GM12878 (cell line): ENCODE measurements around the gene NMNAT3. TPM values are rescaled to one million over a fixed set of nuclear protein-coding genes. Genes with fewer than 3 reads are reported as not detected.
A peak's percentile ranks its signal among the peaks of the same experiment; 100 is the strongest.

Experiments
- ATAC-seq: fragments of 200-7000 bp; cut with Tn5 transposase; 3 replicates; pipeline ENCODE4 v1.9.1; 2020; ENCODE audit warnings: mild to moderate bottlenecking, moderate library complexity
- BruUV-seq: library from RNA; stranded (reverse); fragments of 400-500 nt; replicated peaks from 2 replicates; lab custom pipeline; 2021; lab: Mats Ljungman, UMichigan
- CTCF ChIA-PET: fragments of 300-600 bp; sonication (Branson Sonifier 250); formaldehyde crosslinking; extraction: SDS; loops from one replicate; lab custom pipeline; 2021; ENCODE audit warnings: inconsistent platforms; lab: Yijun Ruan, JAX
- POLR2A ChIA-PET: fragments of 350-600 bp; formaldehyde crosslinking; extraction: SDS; loops from one replicate; lab custom pipeline; 2021; ENCODE audit warnings: inconsistent platforms; lab: Charles Lee
- RAD21 ChIA-PET: fragments of 300-600 bp; sonication (Branson Sonifier 250); formaldehyde crosslinking; loops from one replicate; lab custom pipeline; 2023; ENCODE audit warnings: antibody characterized with exemption; ENCODE audit not compliant: unreplicated experiment; lab: Charles Lee
- SMC1A ChIA-PET: fragments of 300-600 bp; sonication (Branson Sonifier 250); formaldehyde crosslinking; loops from one replicate; lab custom pipeline; 2023; ENCODE audit not compliant: unreplicated experiment, uncharacterized antibody; lab: Charles Lee
- DNase-seq: peaks from one replicate; pipeline ENCODE4 v3.0.0-alpha.2; 2011; ENCODE audit warnings: low read depth, low spot score
- FAIRE-seq: peaks from 3 replicates; lab custom pipeline; 2011; peaks lifted over from hg19 to GRCh38; lab: Jason Lieb, UNC
- H2AFZ ChIP-seq: 2 replicates; pipeline ENCODE4 v1.6.0; 2011; ENCODE audit warnings: low read depth, low read length, control low read depth; ENCODE audit not compliant: control insufficient read depth
- H3K27ac ChIP-seq: 2 replicates; pipeline ENCODE4 v1.5.1; 2011; ENCODE audit warnings: control low read depth; ENCODE audit not compliant: control insufficient read depth, insufficient read depth
- H3K27me3 ChIP-seq, 2 experiments: replicated peaks in 1 of 2; 2 replicates each; pipeline versions ENCODE4 v1.6.0 to v1.6.1; 2011; ENCODE audit warnings: low read length in 1 of 2; ENCODE audit not compliant: control insufficient read depth in 2 of 2, insufficient read depth in 2 of 2
- H3K36me3 ChIP-seq, 2 experiments: 2 replicates each; pipeline ENCODE4 v1.5.1; 2011; ENCODE audit warnings: low read length in 1 of 2; ENCODE audit not compliant: control insufficient read depth in 2 of 2, insufficient read depth in 2 of 2
- H3K4me1 ChIP-seq: 2 replicates; pipeline ENCODE4 v1.6.1; 2011; ENCODE audit warnings: mild to moderate bottlenecking, low read length, moderate library complexity, mixed read lengths; ENCODE audit not compliant: control insufficient read depth, insufficient read depth
- H3K4me2 ChIP-seq: 2 replicates; pipeline ENCODE4 v1.6.0; 2011; ENCODE audit warnings: control low read depth; ENCODE audit not compliant: control insufficient read depth, insufficient read depth
- H3K4me3 ChIP-seq: fragments of 200-600 bp; sonication (generic); 2 replicates; pipeline ENCODE4 v1.5.1; 2016
- H3K79me2 ChIP-seq: 2 replicates; pipeline ENCODE4 v1.6.0; 2011; ENCODE audit warnings: low read length; ENCODE audit not compliant: control insufficient read depth, insufficient read depth
- H3K9ac ChIP-seq: 2 replicates; pipeline ENCODE4 v1.8.0; 2011; ENCODE audit warnings: low read length, control low read depth, mixed read lengths; ENCODE audit not compliant: control insufficient read depth, insufficient read depth
- H3K9me3 ChIP-seq: replicated peaks from 3 replicates; pipeline ENCODE4 v1.5.1; 2011; ENCODE audit warnings: mild to moderate bottlenecking, low read length; ENCODE audit not compliant: control insufficient read depth, insufficient read depth
- H4K20me1 ChIP-seq: 2 replicates; pipeline ENCODE4 v1.6.0; 2011; ENCODE audit not compliant: control insufficient read depth, insufficient read depth
- ASH2L ChIP-seq: fragments of 300-600, 200-600 bp; sonication (generic); IDR thresholded peaks from 2 replicates; pipeline ENCODE4 v1.6.1; 2017; ENCODE audit warnings: low read depth, mild to moderate bottlenecking, borderline replicate concordance
- IKZF2 ChIP-seq, 2 experiments: fragments of 450-650 bp; IDR thresholded peaks; 2 replicates each; pipeline ENCODE4 v1.6.1; 2017; ENCODE audit warnings: mild to moderate bottlenecking in 2 of 2, moderate library complexity in 2 of 2
- KDM1A ChIP-seq: fragments of 200-600 bp; sonication (generic); IDR thresholded peaks from 2 replicates; pipeline ENCODE4 v1.6.1; 2016; ENCODE audit warnings: borderline replicate concordance
- NFYB ChIP-seq: IDR thresholded peaks from 2 replicates; pipeline ENCODE4 v1.6.1; 2011; ENCODE audit warnings: low read depth, mild to moderate bottlenecking, low read length, improper control_type of control experiment, moderate library complexity; ENCODE audit not compliant: insufficient read depth
- RAD51 ChIP-seq: fragments of 450-650 bp; IDR thresholded peaks from 2 replicates; pipeline ENCODE4 v1.6.1; 2016; ENCODE audit warnings: moderate library complexity, mild to moderate bottlenecking, inconsistent platforms
- SREBF1 ChIP-seq: IDR thresholded peaks from 2 replicates; pipeline ENCODE4 v1.6.1; 2012; ENCODE audit warnings: mild to moderate bottlenecking, low read length
- SUPT20H ChIP-seq: IDR thresholded peaks from 2 replicates; pipeline ENCODE4 v1.6.1; 2011; ENCODE audit warnings: low read depth, mild to moderate bottlenecking, low read length, moderate library complexity, borderline replicate concordance; ENCODE audit not compliant: control insufficient read depth
- TBL1XR1 ChIP-seq: IDR thresholded peaks from 2 replicates; pipeline ENCODE4 v1.6.1; 2012; ENCODE audit warnings: low read depth, low read length, improper control_type of control experiment
- TCF7 ChIP-seq: IDR thresholded peaks from 2 replicates; pipeline ENCODE4 v1.6.1; 2014; ENCODE audit warnings: antibody characterized with exemption, borderline replicate concordance
- YBX1 ChIP-seq: fragments of 450-650 bp; IDR thresholded peaks from 2 replicates; pipeline ENCODE4 v1.6.1; 2016; ENCODE audit warnings: antibody characterized with exemption
- YY1 ChIP-seq: IDR thresholded peaks from 2 replicates; pipeline ENCODE4 v1.6.1; 2011; ENCODE audit warnings: low read depth, mild to moderate bottlenecking, low read length
- ZBED1 ChIP-seq: IDR thresholded peaks from 2 replicates; pipeline ENCODE4 v1.6.1; 2016; ENCODE audit warnings: borderline replicate concordance
- WGBS: methylation state at CpG from one replicate; pipeline ENCODE4 v1.1.6; 2016; ENCODE audit warnings: low lambda C conversion rate; ENCODE audit not compliant: insufficient replicate concordance, insufficient coverage; ENCODE audit errors: missing lambda C conversion rate; 5-methylcytosine and 5-hydroxymethylcytosine counted together
- in situ Hi-C: fragments of 300-500 bp; cut with MboI; formaldehyde crosslinking; loops from 9 replicates; pipeline ENCODE4 v1.14.3; 2018; ENCODE audit warnings: mixed read lengths
- intact Hi-C: fragments of 100-400 bp; cut with micrococcal nuclease; formaldehyde crosslinking; loops from one replicate; pipeline ENCODE4 v1.14.2; 2022; ENCODE audit not compliant: unreplicated experiment
- polyA plus RNA-seq, 11 experiments: library from polyadenylated mRNA; depleted of rRNA in 4 of 11; unstranded in 6 of 11; stranded (reverse) in 5 of 11; fragments of >200 nt; fragmentation: Nextera tagmentation in 4 of 11; fragmentation: Illumina TruSeq in 1 of 11; extraction: Ambion mirVana in 4 of 11; extraction: Trizol in 1 of 11; gene quantifications; 1 replicate in 1 of 11; 2 replicates in 10 of 11; pipeline versions ENCODE4 v1.2.1 to v1.2.3, GENCODE V29; 2011 to 2016; ENCODE audit warnings: inconsistent platforms in 2 of 11, missing spikeins in 2 of 11, low read depth in 1 of 11
- total RNA-seq, 4 experiments: library from RNA; depleted of rRNA in 3 of 4; stranded (reverse); fragments of >200 nt in 3 of 4; fragmentation: Illumina TruSeq in 1 of 4; extraction: Trizol in 1 of 4; gene quantifications; 2 replicates each; pipeline versions ENCODE4 v1.2.1 to v1.2.3, GENCODE V29; 2013 to 2021
- TF ChIP-seq, protein P1 (sequence below): IDR thresholded peaks from 2 replicates; pipeline ENCODE4 v1.6.1; 2012; ENCODE audit warnings: low read length, inconsistent platforms
- TF ChIP-seq, protein P2 (sequence below): fragments of 450-650 bp; IDR thresholded peaks from 2 replicates; pipeline ENCODE4 v1.6.1; 2016; ENCODE audit warnings: mild to moderate bottlenecking
- TF ChIP-seq, protein P3 (sequence below): fragments of 450-650 bp; IDR thresholded peaks from 2 replicates; pipeline ENCODE4 v1.6.1; 2014; ENCODE audit warnings: mild to moderate bottlenecking

Gene NMNAT3
- total and polyA plus RNA-seq, 10 of the 15 experiments (the other 5 are each of a cell fraction or from before 2014, with no cell fraction given) = under 0.01 to 0.92 (median 0.08) TPM; not detected in 4

DNA sequence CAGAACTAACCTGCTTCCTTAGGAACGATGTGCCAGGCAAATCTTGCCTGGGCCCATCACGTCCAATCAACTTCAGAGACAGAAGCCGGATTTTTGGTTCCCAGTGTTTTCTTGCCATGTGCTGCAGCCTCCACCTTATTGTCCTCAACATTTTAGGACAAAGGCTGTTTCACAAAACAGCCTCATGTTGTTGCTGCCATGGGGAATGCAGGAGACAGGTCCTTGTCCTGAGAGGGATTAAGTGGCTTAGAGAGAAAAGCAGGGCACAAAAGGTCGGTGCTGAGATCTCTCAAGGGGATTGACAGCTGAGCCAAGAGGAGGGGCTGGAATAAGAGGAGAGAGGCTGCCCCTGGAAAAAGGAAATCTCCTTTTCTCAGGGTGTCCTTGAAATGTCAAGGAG is 11.3 kb upstream of the NMNAT3 start:
- POLR2A ChIA-PET = no interaction called here
- CTCF ChIA-PET = no interaction called here
- H3K9ac ChIP-seq = no peak overlapping the region
- H3K4me3 ChIP-seq = no peak overlapping the region
- H3K4me1 ChIP-seq = no peaks in the 10 kb centered on the region
- no TSS peak for BruUV-seq
- no peak overlapping the region for H3K4me2 ChIP-seq
- ATAC-seq (no peak), FAIRE-seq (peak; percentile 59), DNase-seq (no peak)
- H3K79me2 ChIP-seq = no peaks in the 10 kb centered on the region
- no peak for TF ChIP-seq ASH2L
- TF ChIP-seq, protein P1, sequence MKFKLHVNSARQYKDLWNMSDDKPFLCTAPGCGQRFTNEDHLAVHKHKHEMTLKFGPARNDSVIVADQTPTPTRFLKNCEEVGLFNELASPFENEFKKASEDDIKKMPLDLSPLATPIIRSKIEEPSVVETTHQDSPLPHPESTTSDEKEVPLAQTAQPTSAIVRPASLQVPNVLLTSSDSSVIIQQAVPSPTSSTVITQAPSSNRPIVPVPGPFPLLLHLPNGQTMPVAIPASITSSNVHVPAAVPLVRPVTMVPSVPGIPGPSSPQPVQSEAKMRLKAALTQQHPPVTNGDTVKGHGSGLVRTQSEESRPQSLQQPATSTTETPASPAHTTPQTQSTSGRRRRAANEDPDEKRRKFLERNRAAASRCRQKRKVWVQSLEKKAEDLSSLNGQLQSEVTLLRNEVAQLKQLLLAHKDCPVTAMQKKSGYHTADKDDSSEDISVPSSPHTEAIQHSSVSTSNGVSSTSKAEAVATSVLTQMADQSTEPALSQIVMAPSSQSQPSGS = no peak
- no peak for TF ChIP-seq YBX1
- TF ChIP-seq RAD51 = no peak
- TF ChIP-seq IKZF2 (IDR thresholded peaks at IDR 0.05) = no peak
- TF ChIP-seq KDM1A = no peak
- no peak for TF ChIP-seq TCF7
- no peak for TF ChIP-seq TBL1XR1
- H3K9me3 ChIP-seq = no peaks in the 10 kb centered on the region
- H3K27ac ChIP-seq = no peak overlapping the region
- 13% methylated on average over 4 of the region's 4 CpGs for WGBS
- H3K27me3 ChIP-seq = no peaks in the 10 kb centered on the region; a peak in 2 of 4 replicates
- intact Hi-C loops (no loop called here), in situ Hi-C loops (no loop called here)
- H4K20me1 ChIP-seq = no peaks in the 10 kb centered on the region
- no peak overlapping the region for H2AFZ ChIP-seq
- SMC1A ChIA-PET = no interaction called here
- RAD21 ChIA-PET = no interaction called here
- H3K36me3 ChIP-seq = no peaks in the 10 kb centered on the region

DNA sequence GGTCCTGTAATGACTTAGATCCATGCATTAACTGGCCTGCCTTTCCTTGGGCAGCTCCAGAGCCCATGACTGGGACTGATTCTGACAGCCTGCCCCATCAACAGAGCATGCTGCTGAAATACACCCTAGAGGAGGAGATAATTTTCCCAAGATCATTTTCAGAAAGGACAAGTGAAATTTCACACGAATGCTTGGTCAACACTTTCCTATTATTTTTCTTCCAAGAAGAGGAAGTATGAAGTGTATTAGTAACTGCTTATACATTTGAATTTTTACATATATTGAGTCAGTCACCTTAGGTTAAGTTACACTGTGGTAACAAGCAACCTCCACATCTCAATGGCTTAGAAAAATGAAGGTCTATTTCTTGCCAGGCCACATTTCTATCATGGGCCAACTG is 9.7 kb upstream of the NMNAT3 start:
- WGBS = 0% methylated on average over 1 of the region's 1 CpG

More for the DNA sequence above, 9.7 kb upstream of the NMNAT3 start:
- intact Hi-C loops = no loop called here
- H3K27me3 ChIP-seq = no peaks in the 10 kb centered on the region; a peak in 2 of 4 replicates
- ChIA-PET RAD21 (no interaction called here), CTCF (no interaction called here), SMC1A (no interaction called here), POLR2A (no interaction called here)
- no peaks in the 10 kb centered on the region for H3K4me1 ChIP-seq
- no peaks in the 10 kb centered on the region for H3K36me3 ChIP-seq
- no peak overlapping the region for H3K27ac ChIP-seq
- no peaks in the 10 kb centered on the region for H3K9me3 ChIP-seq
- H3K4me3 ChIP-seq = no peak overlapping the region
- FAIRE-seq = no peak
- H3K79me2 ChIP-seq = no peaks in the 10 kb centered on the region
- no peak overlapping the region for H2AFZ ChIP-seq
- TF ChIP-seq ZBED1 = no peak
- TF ChIP-seq YY1 = no peak
- TF ChIP-seq, protein P2, sequence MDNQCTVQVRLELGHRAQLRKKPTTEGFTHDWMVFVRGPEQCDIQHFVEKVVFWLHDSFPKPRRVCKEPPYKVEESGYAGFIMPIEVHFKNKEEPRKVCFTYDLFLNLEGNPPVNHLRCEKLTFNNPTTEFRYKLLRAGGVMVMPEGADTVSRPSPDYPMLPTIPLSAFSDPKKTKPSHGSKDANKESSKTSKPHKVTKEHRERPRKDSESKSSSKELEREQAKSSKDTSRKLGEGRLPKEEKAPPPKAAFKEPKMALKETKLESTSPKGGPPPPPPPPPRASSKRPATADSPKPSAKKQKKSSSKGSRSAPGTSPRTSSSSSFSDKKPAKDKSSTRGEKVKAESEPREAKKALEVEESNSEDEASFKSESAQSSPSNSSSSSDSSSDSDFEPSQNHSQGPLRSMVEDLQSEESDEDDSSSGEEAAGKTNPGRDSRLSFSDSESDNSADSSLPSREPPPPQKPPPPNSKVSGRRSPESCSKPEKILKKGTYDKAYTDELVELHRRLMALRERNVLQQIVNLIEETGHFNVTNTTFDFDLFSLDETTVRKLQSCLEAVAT = no peak
- no peak for TF ChIP-seq SUPT20H
- no peak for TF ChIP-seq SREBF1
- TF ChIP-seq NFYB = no peak
- TF ChIP-seq, protein P3, sequence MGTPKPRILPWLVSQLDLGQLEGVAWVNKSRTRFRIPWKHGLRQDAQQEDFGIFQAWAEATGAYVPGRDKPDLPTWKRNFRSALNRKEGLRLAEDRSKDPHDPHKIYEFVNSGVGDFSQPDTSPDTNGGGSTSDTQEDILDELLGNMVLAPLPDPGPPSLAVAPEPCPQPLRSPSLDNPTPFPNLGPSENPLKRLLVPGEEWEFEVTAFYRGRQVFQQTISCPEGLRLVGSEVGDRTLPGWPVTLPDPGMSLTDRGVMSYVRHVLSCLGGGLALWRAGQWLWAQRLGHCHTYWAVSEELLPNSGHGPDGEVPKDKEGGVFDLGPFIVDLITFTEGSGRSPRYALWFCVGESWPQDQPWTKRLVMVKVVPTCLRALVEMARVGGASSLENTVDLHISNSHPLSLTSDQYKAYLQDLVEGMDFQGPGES = no peak
- ATAC-seq = no peak
- BruUV-seq = no TSS peak
- no peak overlapping the region for H3K9ac ChIP-seq
- in situ Hi-C loops = no loop called here
- no peaks in the 10 kb centered on the region for H4K20me1 ChIP-seq
- DNase-seq = no peak
- no peak overlapping the region for H3K4me2 ChIP-seq
